Measurements from ENCODE around the gene OR13H1. TPM values are rescaled to one million over a fixed set of nuclear protein-coding genes. Genes with fewer than 3 reads are reported as not detected.

OR13H1 gene
- total RNA-seq, 4 donors from 2014 or later, result not detected

GRCh38 chrX:131588995-131589394 is 45.1 kb downstream of the OR13H1 start:
- no peak for DNase-seq
- Histone ChIP-seq H3K9me3 (no peaks in the 10 kb centered on the region), H3K4me3 (no peak overlapping the region), H3K36me3 (no peaks in the 10 kb centered on the region), H3K27me3 (no peaks in the 10 kb centered on the region), H3K4me1 (no peaks in the 10 kb centered on the region), H3K27ac (no peak overlapping the region)
- TF ChIP-seq EP300 (IDR thresholded peaks at IDR 0.05; ENCODE audit: low read depth), result no peak
- WGBS, 2 donors (ENCODE audit: low coverage in 1 of 2), result 49% methylated on average over 4 of the region's 4 CpGs; no CpG with 5 or more reads in 1 of the 2 donors
- intact Hi-C loops (cut with DNase I; ENCODE audit: low total_unique reads), result no loop called here
- in situ Hi-C loops (cut with MboI; ENCODE audit: low pct_ligation_motif_present in 1 of 4, low pct_unique_long_range_greater_than_20kb in 1 of 4, low sequenced_read_pairs in 3 of 4), result no loop called here
